Measurements from ENCODE around the gene SLC38A2.

GRCh38 chr12:46370380-46370734 is 2.2 kb downstream of the SLC38A2 start:
- no peak for TF ChIP-seq CTCF (IDR thresholded peaks at IDR 0.05)
- TF ChIP-seq EP300 (IDR thresholded peaks at IDR 0.05), result no peak
